Colonic mucosa (tissue), 4 donors: ENCODE measurements around the gene MOGAT3. TPM values are rescaled to one million over a fixed set of nuclear protein-coding genes. Genes with fewer than 3 reads are reported as not detected.
A peak's percentile ranks its signal among the peaks of the same experiment; 100 is the strongest.

Source experiments
- DNase-seq: peaks from one replicate; pipeline ENCODE4 v3.0.0-alpha.2; 2020
- H3K27ac ChIP-seq: fragments of 200-600 bp; one replicate; pipeline ENCODE4 v1.8.0; 2021
- H3K27me3 ChIP-seq: fragments of 200-600 bp; one replicate; pipeline ENCODE4 v1.8.0; 2021
- H3K36me3 ChIP-seq: fragments of 200-600 bp; one replicate; pipeline ENCODE4 v1.8.0; 2021
- H3K4me1 ChIP-seq: fragments of 200-600 bp; one replicate; pipeline ENCODE4 v1.8.0; 2021; ENCODE audit warnings: mild to moderate bottlenecking
- H3K4me3 ChIP-seq: fragments of 200-600 bp; one replicate; pipeline ENCODE4 v1.8.0; 2021
- H3K9ac ChIP-seq, 2 donors: one replicate each; pipeline ENCODE4 v1.7.0; 2013; ENCODE audit warnings: control low read depth in 2 of 2, low read depth in 2 of 2, low read length in 2 of 2
- H3K9me3 ChIP-seq: fragments of 200-600 bp; one replicate; pipeline ENCODE4 v1.8.0; 2021
- CTCF ChIP-seq: fragments of 200-600 bp; IDR thresholded peaks from one replicate; pipeline ENCODE4 v1.8.0; 2022; ENCODE audit warnings: antibody characterized with exemption, mild to moderate bottlenecking
- intact Hi-C: fragments of 100-400 bp; cut with DNase I; formaldehyde crosslinking; loops from one replicate; pipeline ENCODE4 v1.14.1; 2022
- total RNA-seq, 2 donors: library from RNA; stranded (reverse); fragmentation: NEBNext Ultra II Directional in 1 of 2; extraction: Animal tissue kit (Norgen Biotek cat#: 25700) in 1 of 2; gene quantifications; one replicate each; pipeline ENCODE4 v1.2.1, GENCODE V29; 2021
- donor health status: healthy.
- donor health status: DM: no; HTN: no; CAD: no.
- donor health status: DM: no; HTN: no; CAD: no.

MOGAT3 gene
- total RNA-seq, 2 donors from 2014 or later: 33.2 to 47.7 TPM

- TF ChIP-seq CTCF: no peak
- Histone ChIP-seq H3K4me3 (peak overlapping the region; percentile 29), H3K9ac (peak overlapping the region; percentile 63 to 79), H3K27ac (peak overlapping the region; percentile 68), H3K4me1 (no peaks in the 10 kb centered on the region), H3K36me3 (no peaks in the 10 kb centered on the region), H3K27me3 (no peaks in the 10 kb centered on the region), H3K9me3 (no peaks in the 10 kb centered on the region)
- DNase-seq: peak; percentile 55
- intact Hi-C loops: no loop called here
Measured at GRCh38 chr7:101231644-101232043, 30.8 kb upstream of the MOGAT3 start.

GRCh38 chr7:101226721-101227120, 25.9 kb upstream of the MOGAT3 start:
- H3K27me3 ChIP-seq: no peaks in the 10 kb centered on the region
- no peak overlapping the region for H3K9ac ChIP-seq
- H3K4me3 ChIP-seq: no peak overlapping the region
- intact Hi-C loops: no loop called here
- peaks cover 11% of the 10 kb centered on the region for H3K36me3 ChIP-seq
- no peak for TF ChIP-seq CTCF
- no peak overlapping the region for H3K27ac ChIP-seq
- H3K4me1 ChIP-seq: no peaks in the 10 kb centered on the region
- H3K9me3 ChIP-seq: no peaks in the 10 kb centered on the region
- DNase-seq: no peak

- no peak for DNase-seq
- intact Hi-C loops: no loop called here
- Histone ChIP-seq H3K9ac (no peak overlapping the region), H3K4me1 (no peaks in the 10 kb centered on the region), H3K27me3 (no peaks in the 10 kb centered on the region), H3K4me3 (no peak overlapping the region), H3K9me3 (no peaks in the 10 kb centered on the region), H3K27ac (no peak overlapping the region), H3K36me3 (peaks cover 11% of the 10 kb centered on the region)
- TF ChIP-seq CTCF: no peak
Measured at GRCh38 chr7:101225650-101226049, 24.8 kb upstream of the MOGAT3 start.

GRCh38 chr7:101223528-101223927, 22.7 kb upstream of the MOGAT3 start:
- Histone ChIP-seq H3K27ac (no peak overlapping the region), H3K36me3 (peaks cover 11% of the 10 kb centered on the region), H3K27me3 (no peaks in the 10 kb centered on the region), H3K4me3 (no peak overlapping the region), H3K4me1 (no peaks in the 10 kb centered on the region), H3K9ac (no peak overlapping the region), H3K9me3 (no peaks in the 10 kb centered on the region)
- no peak for TF ChIP-seq CTCF
- intact Hi-C loops: no loop called here
- no peak for DNase-seq

GRCh38 chr7:101222275-101222830, 21.5 kb upstream of the MOGAT3 start:
- Histone ChIP-seq H3K9ac (no peak overlapping the region), H3K27ac (no peak overlapping the region), H3K4me3 (no peak overlapping the region), H3K36me3 (peaks cover 11% of the 10 kb centered on the region), H3K4me1 (no peaks in the 10 kb centered on the region), H3K9me3 (no peaks in the 10 kb centered on the region), H3K27me3 (no peaks in the 10 kb centered on the region)
- DNase-seq: no peak
- intact Hi-C loops: no loop called here
- no peak for TF ChIP-seq CTCF
